MCF 10A (cell line): ENCODE measurements around the gene SRSF12. TPM values are rescaled to one million over a fixed set of nuclear protein-coding genes. Genes with fewer than 3 reads are reported as not detected.

Experiments
- Bru-seq: library from RNA; stranded (reverse); fragments of 400-500 nt; gene quantifications from one replicate; lab custom pipeline; 2021; lab: Mats Ljungman, UMichigan
- BruChase-seq, 2 experiments: library from RNA; stranded (reverse); fragments of 400-500 nt; gene quantifications; one replicate each; lab custom pipeline; 2021; lab: Mats Ljungman, UMichigan
- BruUV-seq: library from RNA; stranded (reverse); fragments of 400-500 nt; replicated peaks from 2 replicates; lab custom pipeline; 2021; lab: Mats Ljungman, UMichigan
- CTCF ChIA-PET: fragments of 300-600 bp; sonication (Branson Sonifier 250); formaldehyde crosslinking; extraction: SDS; loops from one replicate; lab custom pipeline; 2021; ENCODE audit warnings: antibody characterized with exemption, inconsistent platforms; lab: Yijun Ruan, JAX
- POLR2A ChIA-PET: fragments of 300-600, 350-650 bp; sonication (Branson Sonifier 250); formaldehyde crosslinking; extraction: SDS; loops from one replicate; lab custom pipeline; 2020; ENCODE audit warnings: antibody characterized with exemption, inconsistent platforms; lab: Yijun Ruan, JAX
- DNase-seq: peaks from one replicate; pipeline ENCODE4 v3.0.0-alpha.2; 2018; ENCODE audit not compliant: unreplicated experiment
- H3K27ac Mint-ChIP-seq: one replicate; pipeline ENCODE4 v1.8.0; 2022; ENCODE audit warnings: mild to moderate bottlenecking, low read depth, mixed read lengths; ENCODE audit not compliant: unreplicated experiment
- H3K27me3 Mint-ChIP-seq: one replicate; pipeline ENCODE4 v1.8.0; 2022; ENCODE audit warnings: mixed read lengths; ENCODE audit not compliant: insufficient read depth, unreplicated experiment
- H3K36me3 Mint-ChIP-seq: one replicate; pipeline ENCODE4 v1.8.0; 2022; ENCODE audit warnings: mild to moderate bottlenecking, moderate library complexity, mixed read lengths; ENCODE audit not compliant: insufficient read depth, unreplicated experiment
- H3K4me1 Mint-ChIP-seq: one replicate; pipeline ENCODE4 v1.8.0; 2022; ENCODE audit warnings: mixed read lengths; ENCODE audit not compliant: insufficient read depth, unreplicated experiment
- H3K4me3 Mint-ChIP-seq: one replicate; pipeline ENCODE4 v1.8.0; 2022; ENCODE audit warnings: mild to moderate bottlenecking, moderate library complexity, mixed read lengths; ENCODE audit not compliant: unreplicated experiment
- H3K9me3 Mint-ChIP-seq: one replicate; pipeline ENCODE4 v1.8.0; 2022; ENCODE audit warnings: mixed read lengths; ENCODE audit not compliant: unreplicated experiment
- CTCF ChIP-seq: fragments of 200-600 bp; IDR thresholded peaks from one replicate; pipeline ENCODE4 v1.8.0; 2022; ENCODE audit warnings: antibody characterized with exemption, mild to moderate bottlenecking; ENCODE audit not compliant: unreplicated experiment
- intact Hi-C: fragments of 100-400 bp; cut with micrococcal nuclease; formaldehyde crosslinking; loops from 2 replicates; pipeline ENCODE4 v1.14.1; 2022
- long read RNA-seq: library from polyadenylated mRNA; stranded (forward); transcript quantifications from one replicate; pipeline ENCODE4 v2.0.0, GENCODE V29; 2022
- total RNA-seq: library from RNA; stranded (reverse); gene quantifications from 2 replicates; pipeline ENCODE4 v1.2.3, GENCODE V29; 2022

The SRSF12 gene
- total RNA-seq (1.1 and 1.2 TPM in 2 replicates), Bru-seq, nascent RNA (percentile 37 among the genes with signal in this experiment), BruChase-seq, experiment 1, labeled RNA remaining after a 6-hour chase (percentile 40 among the genes with signal in this experiment), BruChase-seq, experiment 2, labeled RNA remaining after a 2-hour chase (percentile 39 among the genes with signal in this experiment)
- long read RNA-seq, partial matches to known transcripts = 0 of 4 reads
- long read RNA-seq, other reads (novel, unspliced or antisense) = 0 of 4 reads

GRCh38 chr6:89117211-89118108 lies at the start of gene SRSF12:
Gene SRSF12 (minus strand): TSS chr6:89118071. CDS start chr6:89117887, 184 bp downstream.
- H3K27ac Mint-ChIP-seq = no peak within 1 kb of the TSS
- ChIA-PET POLR2A (interaction anchor here (0.6 to 2.5 kb wide), 13 partner anchors 16 to 521 kb away, joined by 3 to 14 read pairs (median 4); partner anchors contain the start of genes LYRM2, PM20D2, PNRC1 and RNGTT), CTCF (interaction anchor here (0.6 to 3.6 kb wide), 11 partner anchors 8 to 206 kb away, joined by 3 to 20 read pairs (median 4); no protein-coding TSS in a partner anchor)
- no peaks in the 10 kb centered on the region for H3K36me3 Mint-ChIP-seq
- H3K4me1 Mint-ChIP-seq = no peaks in the 10 kb centered on the region
- intact Hi-C loops = no loop called here
- no peak for TF ChIP-seq CTCF
- peak within 1 kb of the TSS; percentile 79 for H3K4me3 Mint-ChIP-seq
- H3K27me3 Mint-ChIP-seq = no peaks in the 10 kb centered on the region
- no TSS peak for BruUV-seq
- H3K9me3 Mint-ChIP-seq = no peaks in the 10 kb centered on the region
- peak; percentile 34 for DNase-seq

GRCh38 chr6:89162047-89162371 lies 44.1 kb upstream of the SRSF12 start:
- H3K27me3 Mint-ChIP-seq = no peaks in the 10 kb centered on the region
- H3K27ac Mint-ChIP-seq = no peak overlapping the region
- peaks cover 31% of the 10 kb centered on the region for H3K36me3 Mint-ChIP-seq
- no peaks in the 10 kb centered on the region for H3K9me3 Mint-ChIP-seq
- TF ChIP-seq CTCF = no peak
- ChIA-PET POLR2A (interaction anchor here (2.2 kb wide), 1 partner anchor 15 kb away, joined by 4 read pairs; no protein-coding TSS in a partner anchor), CTCF (interaction anchor here (0.7 kb wide), 1 partner anchor 38 kb away, joined by 3 read pairs; no protein-coding TSS in a partner anchor)
- BruUV-seq = no TSS peak
- H3K4me1 Mint-ChIP-seq = no peaks in the 10 kb centered on the region
- DNase-seq = no peak
- H3K4me3 Mint-ChIP-seq = no peak overlapping the region
- intact Hi-C loops = no loop called here

- BruUV-seq = no TSS peak
- DNase-seq = no peak
- TF ChIP-seq CTCF = no peak
- no peaks in the 10 kb centered on the region for H3K4me1 Mint-ChIP-seq
- POLR2A ChIA-PET = no interaction called here
- no peaks in the 10 kb centered on the region for H3K9me3 Mint-ChIP-seq
- H3K4me3 Mint-ChIP-seq = no peak overlapping the region
- peaks cover 31% of the 10 kb centered on the region for H3K36me3 Mint-ChIP-seq
- CTCF ChIA-PET = interaction anchor here (0.7 to 0.8 kb wide), 2 partner anchors 38 to 80 kb away, joined by 3 read pairs; no protein-coding TSS in a partner anchor
- H3K27ac Mint-ChIP-seq = no peak overlapping the region
- intact Hi-C loops = no loop called here
- no peaks in the 10 kb centered on the region for H3K27me3 Mint-ChIP-seq
Observed at GRCh38 chr6:89161326-89162046, 43.6 kb upstream of the SRSF12 start.
